ENCODE data around the gene CTR9.

- no peak for TF ChIP-seq POLR2A (IDR thresholded peaks at IDR 0.05; ENCODE audit: low read depth, low read length)
- TF ChIP-seq POLR2AphosphoS5 (IDR thresholded peaks at IDR 0.05; ENCODE audit: low read depth, low read length): no peak
- TF ChIP-seq POU2F2 (IDR thresholded peaks at IDR 0.05; ENCODE audit: low read depth, low read length): no peak
Measured at GRCh38 chr11:10749476-10749875, 1.6 kb upstream of the CTR9 start.
